GM12878 (cell line): Measurements from ENCODE around the gene FAM124B. TPM values are rescaled to one million over a fixed set of nuclear protein-coding genes. Genes with fewer than 3 reads are reported as not detected.
A peak's percentile ranks its signal among the peaks of the same experiment; 100 is the strongest.

Experiments
- ATAC-seq: fragments of 200-7000 bp; cut with Tn5 transposase; 3 replicates; pipeline ENCODE4 v1.9.1; 2020; ENCODE audit warnings: mild to moderate bottlenecking, moderate library complexity
- Bru-seq: library from RNA; stranded (reverse); fragments of 400-500 nt; gene quantifications from one replicate; lab custom pipeline; 2021; lab: Mats Ljungman, UMichigan
- BruChase-seq, 2 experiments: library from RNA; stranded (reverse); fragments of 400-500 nt; gene quantifications; one replicate each; lab custom pipeline; 2021; lab: Mats Ljungman, UMichigan
- BruUV-seq: library from RNA; stranded (reverse); fragments of 400-500 nt; replicated peaks from 2 replicates; lab custom pipeline; 2021; lab: Mats Ljungman, UMichigan
- CTCF ChIA-PET: fragments of 300-600 bp; sonication (Branson Sonifier 250); formaldehyde crosslinking; extraction: SDS; loops from one replicate; lab custom pipeline; 2021; ENCODE audit warnings: inconsistent platforms; lab: Yijun Ruan, JAX
- POLR2A ChIA-PET: fragments of 350-600 bp; formaldehyde crosslinking; extraction: SDS; loops from one replicate; lab custom pipeline; 2021; ENCODE audit warnings: inconsistent platforms; lab: Charles Lee
- RAD21 ChIA-PET: fragments of 300-600 bp; sonication (Branson Sonifier 250); formaldehyde crosslinking; loops from one replicate; lab custom pipeline; 2023; ENCODE audit warnings: antibody characterized with exemption; ENCODE audit not compliant: unreplicated experiment; lab: Charles Lee
- SMC1A ChIA-PET: fragments of 300-600 bp; sonication (Branson Sonifier 250); formaldehyde crosslinking; loops from one replicate; lab custom pipeline; 2023; ENCODE audit not compliant: unreplicated experiment, uncharacterized antibody; lab: Charles Lee
- DNase-seq: peaks from one replicate; pipeline ENCODE4 v3.0.0-alpha.2; 2011; ENCODE audit warnings: low read depth, low spot score
- FAIRE-seq: peaks from 3 replicates; lab custom pipeline; 2011; peaks lifted over from hg19 to GRCh38; lab: Jason Lieb, UNC
- H2AFZ ChIP-seq: 2 replicates; pipeline ENCODE4 v1.6.0; 2011; ENCODE audit warnings: low read depth, low read length, control low read depth; ENCODE audit not compliant: control insufficient read depth
- H3K27ac ChIP-seq: 2 replicates; pipeline ENCODE4 v1.5.1; 2011; ENCODE audit warnings: control low read depth; ENCODE audit not compliant: control insufficient read depth, insufficient read depth
- H3K27me3 ChIP-seq, 2 experiments: replicated peaks in 1 of 2; 2 replicates each; pipeline versions ENCODE4 v1.6.0 to v1.6.1; 2011; ENCODE audit warnings: low read length in 1 of 2; ENCODE audit not compliant: control insufficient read depth in 2 of 2, insufficient read depth in 2 of 2
- H3K36me3 ChIP-seq, 2 experiments: 2 replicates each; pipeline ENCODE4 v1.5.1; 2011; ENCODE audit warnings: low read length in 1 of 2; ENCODE audit not compliant: control insufficient read depth in 2 of 2, insufficient read depth in 2 of 2
- H3K4me1 ChIP-seq: 2 replicates; pipeline ENCODE4 v1.6.1; 2011; ENCODE audit warnings: mild to moderate bottlenecking, low read length, moderate library complexity, mixed read lengths; ENCODE audit not compliant: control insufficient read depth, insufficient read depth
- H3K4me2 ChIP-seq: 2 replicates; pipeline ENCODE4 v1.6.0; 2011; ENCODE audit warnings: control low read depth; ENCODE audit not compliant: control insufficient read depth, insufficient read depth
- H3K4me3 ChIP-seq: fragments of 200-600 bp; sonication (generic); 2 replicates; pipeline ENCODE4 v1.5.1; 2016
- H3K79me2 ChIP-seq: 2 replicates; pipeline ENCODE4 v1.6.0; 2011; ENCODE audit warnings: low read length; ENCODE audit not compliant: control insufficient read depth, insufficient read depth
- H3K9ac ChIP-seq: 2 replicates; pipeline ENCODE4 v1.8.0; 2011; ENCODE audit warnings: low read length, control low read depth, mixed read lengths; ENCODE audit not compliant: control insufficient read depth, insufficient read depth
- H3K9me3 ChIP-seq: replicated peaks from 3 replicates; pipeline ENCODE4 v1.5.1; 2011; ENCODE audit warnings: mild to moderate bottlenecking, low read length; ENCODE audit not compliant: control insufficient read depth, insufficient read depth
- H4K20me1 ChIP-seq: 2 replicates; pipeline ENCODE4 v1.6.0; 2011; ENCODE audit not compliant: control insufficient read depth, insufficient read depth
- CBX5 ChIP-seq: sonication (generic); IDR thresholded peaks from 2 replicates; pipeline ENCODE4 v1.6.1; 2016; ENCODE audit warnings: low read depth, moderate library complexity, mild to moderate bottlenecking, inconsistent platforms
- EGR1 ChIP-seq, 2 experiments: IDR thresholded peaks; 1 replicate in 1 of 2; 2 replicates in 1 of 2; pipeline ENCODE4 v1.6.1; 2011 to 2012; ENCODE audit warnings: low read depth in 2 of 2, low read length in 2 of 2, borderline replicate concordance in 1 of 2, mild to moderate bottlenecking in 1 of 2, moderate library complexity in 1 of 2
- JUNB ChIP-seq: IDR thresholded peaks from 2 replicates; pipeline ENCODE4 v1.6.1; 2016; ENCODE audit warnings: antibody characterized with exemption, mild to moderate bottlenecking
- MEF2A ChIP-seq: IDR thresholded peaks from 2 replicates; pipeline ENCODE4 v1.6.1; 2011; ENCODE audit warnings: low read depth, mild to moderate bottlenecking, low read length, moderate library complexity; ENCODE audit not compliant: insufficient read depth
- MLLT1 ChIP-seq: fragments of 450-650 bp; IDR thresholded peaks from 2 replicates; pipeline ENCODE4 v1.6.1; 2016; ENCODE audit warnings: mild to moderate bottlenecking
- MTA3 ChIP-seq: IDR thresholded peaks from 2 replicates; pipeline ENCODE4 v1.6.1; 2012; ENCODE audit warnings: low read length, inconsistent platforms, borderline replicate concordance
- SMAD5 ChIP-seq: IDR thresholded peaks from 2 replicates; pipeline ENCODE4 v1.6.1; 2016; ENCODE audit warnings: antibody characterized with exemption, low read depth
- YY1 ChIP-seq: IDR thresholded peaks from 2 replicates; pipeline ENCODE4 v1.6.1; 2011; ENCODE audit warnings: low read depth, mild to moderate bottlenecking, low read length
- WGBS: methylation state at CpG from one replicate; pipeline ENCODE4 v1.1.6; 2016; ENCODE audit warnings: low lambda C conversion rate; ENCODE audit not compliant: insufficient replicate concordance, insufficient coverage; ENCODE audit errors: missing lambda C conversion rate; 5-methylcytosine and 5-hydroxymethylcytosine counted together
- in situ Hi-C: fragments of 300-500 bp; cut with MboI; formaldehyde crosslinking; loops from 9 replicates; pipeline ENCODE4 v1.14.3; 2018; ENCODE audit warnings: mixed read lengths
- intact Hi-C: fragments of 100-400 bp; cut with micrococcal nuclease; formaldehyde crosslinking; loops from one replicate; pipeline ENCODE4 v1.14.2; 2022; ENCODE audit not compliant: unreplicated experiment
- long read RNA-seq, 2 experiments: library from polyadenylated mRNA; unstranded; transcript quantifications; one replicate each; pipeline ENCODE4 v2.0.0, GENCODE V29; 2019 to 2020
- polyA minus RNA-seq, 3 experiments: library from RNA; depleted of rRNA, polyadenylated mRNA; stranded (reverse); fragments of >200 nt; gene quantifications; 2 replicates each; pipeline ENCODE4 v1.2.3, GENCODE V29; 2011
- polyA plus RNA-seq, 11 experiments: library from polyadenylated mRNA; depleted of rRNA in 4 of 11; unstranded in 6 of 11; stranded (reverse) in 5 of 11; fragments of >200 nt; fragmentation: Nextera tagmentation in 4 of 11; fragmentation: Illumina TruSeq in 1 of 11; extraction: Ambion mirVana in 4 of 11; extraction: Trizol in 1 of 11; gene quantifications; 1 replicate in 1 of 11; 2 replicates in 10 of 11; pipeline versions ENCODE4 v1.2.1 to v1.2.3, GENCODE V29; 2011 to 2016; ENCODE audit warnings: inconsistent platforms in 2 of 11, missing spikeins in 2 of 11, low read depth in 1 of 11
- total RNA-seq, 4 experiments: library from RNA; depleted of rRNA in 3 of 4; stranded (reverse); fragments of >200 nt in 3 of 4; fragmentation: Illumina TruSeq in 1 of 4; extraction: Trizol in 1 of 4; gene quantifications; 2 replicates each; pipeline versions ENCODE4 v1.2.1 to v1.2.3, GENCODE V29; 2013 to 2021
- TF ChIP-seq, protein P1 (sequence below): fragments of 450-650 bp; formaldehyde crosslinking; IDR thresholded peaks from 2 replicates; pipeline ENCODE4 v1.5.0; 2022; ENCODE audit warnings: mild to moderate bottlenecking, missing genetic modification characterization

The FAM124B gene, protein sequence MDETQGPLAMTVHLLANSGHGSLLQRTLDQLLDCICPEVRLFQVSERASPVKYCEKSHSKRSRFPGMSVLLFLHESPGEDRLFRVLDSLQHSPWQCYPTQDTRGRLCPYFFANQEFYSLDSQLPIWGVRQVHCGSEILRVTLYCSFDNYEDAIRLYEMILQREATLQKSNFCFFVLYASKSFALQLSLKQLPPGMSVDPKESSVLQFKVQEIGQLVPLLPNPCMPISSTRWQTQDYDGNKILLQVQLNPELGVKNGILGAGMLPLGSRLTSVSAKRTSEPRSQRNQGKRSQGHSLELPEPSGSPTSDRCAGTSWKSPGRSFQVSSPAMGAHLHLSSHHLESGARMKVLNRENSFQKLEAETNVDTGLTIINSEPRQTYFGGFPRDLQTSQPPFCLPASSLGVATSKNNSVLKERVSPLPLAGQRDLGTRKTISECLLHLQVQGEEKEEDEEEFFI
- not detected in 2 replicates for total RNA-seq (2013; cell fraction: nucleolus; rRNA removed)
- not detected in 2 replicates for total RNA-seq (2014; rRNA removed)
- total RNA-seq (2014; rRNA removed; fragmentation: Illumina TruSeq; extraction: Trizol) = not detected in 2 replicates
- total RNA-seq (2021) = not detected in 2 replicates
- not detected for polyA plus RNA-seq (2011; ENCODE audit: low read depth)
- not detected in 2 replicates for polyA plus RNA-seq (2011; rRNA removed)
- not detected in 2 replicates for polyA plus RNA-seq (2011; cell fraction: cytosol; rRNA removed)
- not detected in 2 replicates for polyA plus RNA-seq (2011; cell fraction: nucleus; rRNA removed)
- not detected in 2 replicates for polyA plus RNA-seq (2012)
- polyA plus RNA-seq (2014; fragmentation: Illumina TruSeq; extraction: Trizol) = not detected in 2 replicates
- polyA plus RNA-seq (2014; fragmentation: Nextera tagmentation; extraction: Ambion mirVana) = not detected
- not detected in 2 replicates for polyA plus RNA-seq (2014; rRNA removed)
- not detected for polyA plus RNA-seq (2016; fragmentation: Nextera tagmentation; extraction: Ambion mirVana)
- not detected in 2 replicates for polyA minus RNA-seq (2011; rRNA and poly(A)+ RNA removed)
- polyA minus RNA-seq (2011; cell fraction: cytosol; rRNA and poly(A)+ RNA removed) = not detected in 2 replicates
- polyA minus RNA-seq (2011; cell fraction: nucleus; rRNA and poly(A)+ RNA removed) = not detected in 2 replicates
- not detected for Bru-seq, nascent RNA
- BruChase-seq, experiment 1, labeled RNA remaining after a 6-hour chase = not detected
- percentile 9 among the genes with signal in this experiment for BruChase-seq, experiment 2, labeled RNA remaining after a 2-hour chase
- long read RNA-seq, experiment 1 = 0 reads
- long read RNA-seq, experiment 2 = 0 reads

GRCh38 chr2:224401641-224402342, at the start of gene FAM124B:
TSS of gene FAM124B (minus strand) at chr2:224402107. CDS start at chr2:224401768, 339 bp downstream.
- POLR2A ChIA-PET = no interaction called here
- in situ Hi-C loops = no loop called here
- CTCF ChIA-PET = interaction anchor here (1.0 to 1.4 kb wide), 2 partner anchors 249 to 375 kb away, joined by 3 read pairs; no protein-coding TSS in a partner anchor
- FAIRE-seq = no peak
- H3K4me3 ChIP-seq = no peak within 1 kb of the TSS
- no peak within 1 kb of the TSS for H3K9ac ChIP-seq
- no peak for DNase-seq
- H3K36me3 ChIP-seq = no peaks in the 10 kb centered on the region
- peak within 1 kb of the TSS; percentile 13; the same call in 1 of the 2 replicates for H3K4me2 ChIP-seq
- H3K27ac ChIP-seq = no peak within 1 kb of the TSS
- peaks cover 3% of the 10 kb centered on the region; the same call in 1 of the 2 replicates for H3K4me1 ChIP-seq
- SMC1A ChIA-PET = interaction anchor here (1.4 kb wide), 1 partner anchor 10 kb away, joined by 3 read pairs; no protein-coding TSS in a partner anchor
- no TSS peak for BruUV-seq
- peaks cover 0 to 7% of the 10 kb centered on the region in 2 experiments; a peak in 1 of 4 replicates for H3K27me3 ChIP-seq
- RAD21 ChIA-PET = no interaction called here
- H3K79me2 ChIP-seq = no peaks in the 10 kb centered on the region
- TF ChIP-seq MTA3 (no peak), JUNB (no peak), MLLT1 (no peak), YY1 (no peak), MEF2A (no peak), CBX5 (no peak), EGR1 (IDR thresholded peaks at IDR 0.05; ENCODE audit: borderline replicate concordance in 1 of 2, low read depth in 2 of 2, low read length in 2 of 2) (no peak), SMAD5 (no peak)
- TF ChIP-seq, protein P1, sequence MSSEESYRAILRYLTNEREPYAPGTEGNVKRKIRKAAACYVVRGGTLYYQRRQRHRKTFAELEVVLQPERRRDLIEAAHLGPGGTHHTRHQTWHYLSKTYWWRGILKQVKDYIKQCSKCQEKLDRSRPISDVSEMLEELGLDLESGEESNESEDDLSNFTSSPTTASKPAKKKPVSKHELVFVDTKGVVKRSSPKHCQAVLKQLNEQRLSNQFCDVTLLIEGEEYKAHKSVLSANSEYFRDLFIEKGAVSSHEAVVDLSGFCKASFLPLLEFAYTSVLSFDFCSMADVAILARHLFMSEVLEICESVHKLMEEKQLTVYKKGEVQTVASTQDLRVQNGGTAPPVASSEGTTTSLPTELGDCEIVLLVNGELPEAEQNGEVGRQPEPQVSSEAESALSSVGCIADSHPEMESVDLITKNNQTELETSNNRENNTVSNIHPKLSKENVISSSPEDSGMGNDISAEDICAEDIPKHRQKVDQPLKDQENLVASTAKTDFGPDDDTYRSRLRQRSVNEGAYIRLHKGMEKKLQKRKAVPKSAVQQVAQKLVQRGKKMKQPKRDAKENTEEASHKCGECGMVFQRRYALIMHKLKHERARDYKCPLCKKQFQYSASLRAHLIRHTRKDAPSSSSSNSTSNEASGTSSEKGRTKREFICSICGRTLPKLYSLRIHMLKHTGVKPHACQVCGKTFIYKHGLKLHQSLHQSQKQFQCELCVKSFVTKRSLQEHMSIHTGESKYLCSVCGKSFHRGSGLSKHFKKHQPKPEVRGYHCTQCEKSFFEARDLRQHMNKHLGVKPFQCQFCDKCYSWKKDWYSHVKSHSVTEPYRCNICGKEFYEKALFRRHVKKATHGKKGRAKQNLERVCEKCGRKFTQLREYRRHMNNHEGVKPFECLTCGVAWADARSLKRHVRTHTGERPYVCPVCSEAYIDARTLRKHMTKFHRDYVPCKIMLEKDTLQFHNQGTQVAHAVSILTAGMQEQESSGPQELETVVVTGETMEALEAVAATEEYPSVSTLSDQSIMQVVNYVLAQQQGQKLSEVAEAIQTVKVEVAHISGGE (CRISPR knock-in tag) = no peak
- WGBS = 9% methylated on average over 19 of the region's 19 CpGs
- no peaks in the 10 kb centered on the region for H4K20me1 ChIP-seq
- peak; percentile 43 for ATAC-seq
- H3K9me3 ChIP-seq = peaks cover 2% of the 10 kb centered on the region; the same call in 2 of the 3 replicates
- intact Hi-C loops = no loop called here
- peak within 1 kb of the TSS; percentile 54 for H2AFZ ChIP-seq
